Activated T-helper 1 cell treated with anti-CD3 and anti-CD28 coated beads, Interleukin-12 subunit alpha, Interleukin-12 subunit beta, Interleukin-2, Interleukin-4 antibody, amounts not matched to agents 30 ng/mL and 10 ng/mL and 1 ng/mL, durations not matched to agents 14 hours and 24 hours and 36 hours (primary cell): ENCODE data around the gene DNAJC30. TPM values are rescaled to one million over a fixed set of nuclear protein-coding genes. Genes with fewer than 3 reads are reported as not detected.

Source experiments
- DNase-seq: peaks from one replicate; pipeline ENCODE4 v3.0.0; 2021; ENCODE audit warnings: low spot score
- H3K27ac Mint-ChIP-seq: one replicate; pipeline ENCODE4 v1.8.0; 2021; ENCODE audit warnings: mild to moderate bottlenecking, mixed read lengths
- H3K27me3 Mint-ChIP-seq: one replicate; pipeline ENCODE4 v1.8.0; 2022; ENCODE audit warnings: mild to moderate bottlenecking, moderate library complexity, mixed read lengths; ENCODE audit not compliant: insufficient read depth
- H3K36me3 Mint-ChIP-seq: one replicate; pipeline ENCODE4 v1.8.0; 2021; ENCODE audit warnings: low read depth, mixed read lengths
- H3K4me1 Mint-ChIP-seq: one replicate; pipeline ENCODE4 v1.8.0; 2021; ENCODE audit warnings: low read depth, mixed read lengths
- H3K4me3 Mint-ChIP-seq: one replicate; pipeline ENCODE4 v1.8.0; 2021; ENCODE audit warnings: mild to moderate bottlenecking, moderate library complexity, mixed read lengths
- H3K9me3 Mint-ChIP-seq: one replicate; pipeline ENCODE4 v1.8.0; 2021; ENCODE audit warnings: mixed read lengths
- intact Hi-C: fragments of 100-400 bp; cut with micrococcal nuclease; formaldehyde crosslinking; loops from one replicate; pipeline ENCODE4 v1.15.1; 2024
- total RNA-seq: library from RNA; stranded (reverse); gene quantifications from 2 replicates; pipeline ENCODE4 v1.2.3, GENCODE V29; 2022

The DNAJC30 gene
- total RNA-seq, 1 donor from 2014 or later = 11.2 TPM

- no peak overlapping the region for H3K27ac Mint-ChIP-seq
- H3K4me1 Mint-ChIP-seq = peaks cover 8% of the 10 kb centered on the region
- no peak for DNase-seq
- no peaks in the 10 kb centered on the region for H3K27me3 Mint-ChIP-seq
- intact Hi-C loops = no loop called here
- peaks cover 20% of the 10 kb centered on the region for H3K36me3 Mint-ChIP-seq
- H3K9me3 Mint-ChIP-seq = no peaks in the 10 kb centered on the region
- H3K4me3 Mint-ChIP-seq = no peak overlapping the region
These were observed 23.1 kb upstream of the DNAJC30 start for GRCh38 chr7:73706126-73707044.

- Mint-ChIP-seq H3K4me3 (no peak overlapping the region), H3K27ac (no peak overlapping the region), H3K9me3 (no peaks in the 10 kb centered on the region)
These were observed 22.3 kb upstream of the DNAJC30 start for GRCh38 chr7:73705551-73705920.

GRCh38 chr7:73704640-73705550 lies 21.6 kb upstream of the DNAJC30 start:
- intact Hi-C loops = no loop called here
- Mint-ChIP-seq H3K4me3 (no peak overlapping the region), H3K4me1 (peaks cover 8% of the 10 kb centered on the region), H3K36me3 (peaks cover 21% of the 10 kb centered on the region), H3K27ac (no peak overlapping the region), H3K27me3 (no peaks in the 10 kb centered on the region), H3K9me3 (no peaks in the 10 kb centered on the region)
- no peak for DNase-seq

More at GRCh38 chr7:73705551-73705920, 22.3 kb upstream of the DNAJC30 start:
- intact Hi-C loops = no loop called here
- Mint-ChIP-seq H3K36me3 (peaks cover 21% of the 10 kb centered on the region), H3K4me1 (peaks cover 8% of the 10 kb centered on the region), H3K27me3 (no peaks in the 10 kb centered on the region)
- no peak for DNase-seq

GRCh38 chr7:73703757-73704639 lies 20.7 kb upstream of the DNAJC30 start:
- DNase-seq = peak; percentile 16
- Mint-ChIP-seq H3K4me1 (peaks cover 8% of the 10 kb centered on the region), H3K36me3 (peaks cover 21% of the 10 kb centered on the region), H3K27me3 (no peaks in the 10 kb centered on the region), H3K27ac (no peak overlapping the region), H3K4me3 (no peak overlapping the region), H3K9me3 (no peaks in the 10 kb centered on the region)
- intact Hi-C loops = no loop called here

- peaks cover 23% of the 10 kb centered on the region for H3K36me3 Mint-ChIP-seq
- peaks cover 8% of the 10 kb centered on the region for H3K4me1 Mint-ChIP-seq
- no peak overlapping the region for H3K4me3 Mint-ChIP-seq
- no peaks in the 10 kb centered on the region for H3K27me3 Mint-ChIP-seq
- intact Hi-C loops = no loop called here
- H3K27ac Mint-ChIP-seq = no peak overlapping the region
- no peaks in the 10 kb centered on the region for H3K9me3 Mint-ChIP-seq
- DNase-seq = no peak
These were observed 20.0 kb upstream of the DNAJC30 start for GRCh38 chr7:73703225-73703624.

- intact Hi-C loops = no loop called here
- Mint-ChIP-seq H3K36me3 (peaks cover 23% of the 10 kb centered on the region), H3K9me3 (no peaks in the 10 kb centered on the region), H3K27ac (no peak overlapping the region), H3K4me3 (no peak overlapping the region), H3K4me1 (peaks cover 8% of the 10 kb centered on the region), H3K27me3 (no peaks in the 10 kb centered on the region)
- DNase-seq = no peak
These were observed 19.4 kb upstream of the DNAJC30 start for GRCh38 chr7:73702665-73703064.

GRCh38 chr7:73702226-73702625 lies 19.0 kb upstream of the DNAJC30 start:
- peaks cover 25% of the 10 kb centered on the region for H3K36me3 Mint-ChIP-seq
- intact Hi-C loops = no loop called here
- H3K27me3 Mint-ChIP-seq = no peaks in the 10 kb centered on the region
- DNase-seq = no peak
- H3K4me1 Mint-ChIP-seq = peaks cover 8% of the 10 kb centered on the region
- no peak overlapping the region for H3K27ac Mint-ChIP-seq
- H3K4me3 Mint-ChIP-seq = peak overlapping the region; percentile 19
- no peaks in the 10 kb centered on the region for H3K9me3 Mint-ChIP-seq

- intact Hi-C loops = loop anchor here (1.0 kb wide), 1 partner anchor 16 kb away; no protein-coding TSS in a partner anchor
These were observed 18.2 kb upstream of the DNAJC30 start for GRCh38 chr7:73701357-73701995.

GRCh38 chr7:73700581-73701134 lies 17.4 kb upstream of the DNAJC30 start:
- intact Hi-C loops = loop anchor here (1.0 kb wide), 1 partner anchor 17 kb away; no protein-coding TSS in a partner anchor
- Mint-ChIP-seq H3K4me3 (no peak overlapping the region), H3K27ac (no peak overlapping the region), H3K4me1 (no peaks in the 10 kb centered on the region), H3K27me3 (no peaks in the 10 kb centered on the region), H3K36me3 (peaks cover 26% of the 10 kb centered on the region), H3K9me3 (no peaks in the 10 kb centered on the region)
- no peak for DNase-seq

More at GRCh38 chr7:73701357-73701995, 18.2 kb upstream of the DNAJC30 start:
- Mint-ChIP-seq H3K4me1 (peaks cover 3% of the 10 kb centered on the region), H3K27me3 (no peaks in the 10 kb centered on the region), H3K36me3 (peaks cover 27% of the 10 kb centered on the region), H3K9me3 (no peaks in the 10 kb centered on the region), H3K27ac (no peak overlapping the region), H3K4me3 (no peak overlapping the region)
- DNase-seq = no peak

GRCh38 chr7:73700069-73700423 lies 16.8 kb upstream of the DNAJC30 start:
- peaks cover 29% of the 10 kb centered on the region for H3K36me3 Mint-ChIP-seq
- H3K4me1 Mint-ChIP-seq = no peaks in the 10 kb centered on the region
- intact Hi-C loops = no loop called here
- no peaks in the 10 kb centered on the region for H3K27me3 Mint-ChIP-seq
- no peak overlapping the region for H3K4me3 Mint-ChIP-seq
- H3K9me3 Mint-ChIP-seq = no peaks in the 10 kb centered on the region
- H3K27ac Mint-ChIP-seq = no peak overlapping the region
- DNase-seq = no peak

GRCh38 chr7:73699370-73700068 lies 16.3 kb upstream of the DNAJC30 start:
- Mint-ChIP-seq H3K4me3 (no peak overlapping the region), H3K4me1 (no peaks in the 10 kb centered on the region), H3K27ac (no peak overlapping the region), H3K36me3 (peaks cover 33% of the 10 kb centered on the region), H3K27me3 (no peaks in the 10 kb centered on the region), H3K9me3 (no peaks in the 10 kb centered on the region)
- intact Hi-C loops = no loop called here
- no peak for DNase-seq
